GM12874 (cell line): Measurements from ENCODE around the gene SH3PXD2A.

Source experiments
- CTCF ChIP-seq: IDR thresholded peaks from 2 replicates; pipeline ENCODE4 v1.5.1; 2011; ENCODE audit warnings: low read depth, mild to moderate bottlenecking, control low read depth, low read length, moderate library complexity; ENCODE audit not compliant: insufficient read depth

The SH3PXD2A gene

GRCh38 chr10:103725242-103725641 is 130.1 kb downstream of the SH3PXD2A start:
- TF ChIP-seq CTCF, result no peak

GRCh38 chr10:103724771-103725170 is 130.6 kb downstream of the SH3PXD2A start:
- TF ChIP-seq CTCF, result no peak

GRCh38 chr10:103724074-103724473 is 131.3 kb downstream of the SH3PXD2A start:
- no peak for TF ChIP-seq CTCF

GRCh38 chr10:103723557-103723956 is 131.8 kb downstream of the SH3PXD2A start:
- no peak for TF ChIP-seq CTCF

GRCh38 chr10:103722632-103723031 is 132.7 kb downstream of the SH3PXD2A start:
- no peak for TF ChIP-seq CTCF

GRCh38 chr10:103720964-103721335 is 134.4 kb downstream of the SH3PXD2A start:
- TF ChIP-seq CTCF, result no peak

- TF ChIP-seq CTCF, result no peak
Measured at GRCh38 chr10:103720328-103720963, 134.9 kb downstream of the SH3PXD2A start.
